Left renal cortex interstitium (tissue), 4 donors: Measurements from ENCODE around the gene CEP192. TPM values are rescaled to one million over a fixed set of nuclear protein-coding genes. Genes with fewer than 3 reads are reported as not detected.
A peak's percentile ranks its signal among the peaks of the same experiment; 100 is the strongest.
"Not testable (repeated sequence)": the region's sequence is repeated elsewhere in the genome, so short reads cannot be mapped to it uniquely, and the experiment has no call there.

Experiments
- DNase-seq, 4 donors: peaks; one replicate each; pipeline ENCODE4 v3.0.0-alpha.2; 2013; ENCODE audit warnings: low read depth in 4 of 4, low spot score in 2 of 4, missing footprints in 1 of 4
- polyA plus RNA-seq, 4 donors: library from polyadenylated mRNA; unstranded; fragments of 120-200 nt; gene quantifications; one replicate each; pipeline ENCODE4 v1.2.1, GENCODE V29; 2013; ENCODE audit not compliant: insufficient read length in 4 of 4

Gene CEP192
- polyA plus RNA-seq, 4 donors: 34.7 to 46.0 (median 39.3) TPM

- no peak for DNase-seq
Observed at GRCh38 chr18:13095466-13095865, 104.3 kb downstream of the CEP192 start.

GRCh38 chr18:13096232-13096631 lies 105.1 kb downstream of the CEP192 start:
- DNase-seq: no peak

- no peak for DNase-seq
Observed at GRCh38 chr18:13096719-13097118, 105.6 kb downstream of the CEP192 start.

- DNase-seq: not testable (repeated sequence)
Observed at GRCh38 chr18:13098104-13098503, 106.9 kb downstream of the CEP192 start.

- no peak for DNase-seq
Observed at GRCh38 chr18:13099113-13099512, 108.0 kb downstream of the CEP192 start.

- DNase-seq: no peak
Observed at GRCh38 chr18:13100942-13101658, 109.9 kb downstream of the CEP192 start.

- no peak for DNase-seq
Observed at GRCh38 chr18:13101659-13102197, 110.6 kb downstream of the CEP192 start.

- DNase-seq: no peak
Observed at GRCh38 chr18:13103366-13103765, 112.2 kb downstream of the CEP192 start.

DNA sequence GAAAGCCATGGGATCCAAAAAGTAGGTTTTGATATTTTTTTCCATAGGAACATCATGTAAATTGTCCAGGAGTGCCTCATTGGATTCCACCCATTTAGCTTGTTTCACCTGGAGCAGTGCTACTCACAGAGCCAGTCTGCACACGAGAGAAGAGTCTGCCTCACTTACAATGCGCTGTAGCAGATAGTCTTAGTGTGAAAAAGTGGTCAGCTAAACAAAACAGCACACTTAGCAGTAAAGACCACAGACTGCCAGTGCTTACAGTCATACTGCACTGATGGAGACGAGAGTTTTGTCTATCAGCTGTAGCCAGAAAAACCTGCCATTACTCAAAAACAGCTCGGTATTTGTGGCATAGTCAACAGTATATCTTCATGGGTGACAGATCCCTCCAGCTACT lies 113.9 kb downstream of the CEP192 start:
- no peak for DNase-seq

- no peak for DNase-seq
Observed at GRCh38 chr18:13107074-13107473, 115.9 kb downstream of the CEP192 start.

DNA sequence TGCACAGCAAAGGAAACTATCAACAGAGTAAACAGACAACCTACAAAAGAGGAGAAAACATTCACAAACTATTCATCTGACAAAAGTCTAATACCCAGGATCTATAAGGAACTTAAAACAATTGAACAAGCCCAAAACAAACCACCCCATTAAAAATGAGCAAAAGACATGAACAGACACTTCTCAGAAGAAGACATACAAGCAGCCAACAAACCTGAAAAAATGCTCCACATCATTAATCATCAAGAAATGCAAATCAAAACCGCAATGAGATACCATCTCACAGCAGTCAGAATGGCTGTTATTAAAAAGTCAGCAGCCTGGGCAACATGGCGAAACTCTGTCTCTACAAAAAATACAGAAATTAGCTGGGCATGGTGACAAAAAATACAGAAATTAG lies 117.2 kb downstream of the CEP192 start:
- DNase-seq: no peak

DNA sequence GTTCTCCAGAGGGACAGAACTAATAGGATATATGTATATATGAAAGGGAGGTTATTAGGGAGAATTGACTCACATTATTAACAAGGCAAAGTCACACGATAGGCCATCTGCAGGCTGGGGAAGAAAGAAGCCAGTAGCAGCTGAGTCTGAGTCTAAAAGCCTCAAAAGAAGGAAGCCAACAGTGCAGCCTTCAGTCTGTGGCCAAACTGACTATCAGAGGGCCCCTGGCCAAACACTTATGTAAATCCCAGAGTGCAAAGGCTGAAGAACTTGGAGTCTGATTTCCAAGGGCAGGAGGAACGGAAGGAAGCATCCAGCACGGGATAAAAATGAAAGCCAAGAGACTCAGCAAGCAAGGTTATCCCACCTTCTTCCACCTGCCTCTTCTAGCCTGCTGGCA lies 119.4 kb downstream of the CEP192 start:
- DNase-seq: no peak

GRCh38 chr18:13112982-13113381 lies 121.8 kb downstream of the CEP192 start:
- DNase-seq: peak in 2 of 4 donors; percentile 40 to 45

DNA sequence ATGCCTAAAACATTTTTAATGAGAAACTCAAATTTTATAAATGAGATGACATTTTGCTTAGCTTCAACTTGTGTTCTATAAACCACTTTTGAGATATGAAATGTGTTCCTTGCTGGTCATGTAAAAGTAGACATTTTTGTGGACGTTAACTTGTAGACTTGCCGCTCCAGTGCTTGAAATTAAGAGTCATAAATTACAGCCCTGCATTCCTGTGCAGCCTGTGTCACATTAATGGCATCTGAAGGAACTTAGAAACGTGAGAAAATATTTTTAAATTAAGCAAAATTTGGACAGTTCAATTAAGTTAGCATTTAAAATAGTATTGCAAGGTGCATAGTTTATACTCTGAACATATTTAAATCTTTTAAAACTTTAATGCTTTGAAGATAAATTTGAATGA lies 129.1 kb downstream of the CEP192 start:
- DNase-seq: no peak

GRCh38 chr18:13120983-13121441 lies 129.8 kb downstream of the CEP192 start:
- no peak for DNase-seq

DNA sequence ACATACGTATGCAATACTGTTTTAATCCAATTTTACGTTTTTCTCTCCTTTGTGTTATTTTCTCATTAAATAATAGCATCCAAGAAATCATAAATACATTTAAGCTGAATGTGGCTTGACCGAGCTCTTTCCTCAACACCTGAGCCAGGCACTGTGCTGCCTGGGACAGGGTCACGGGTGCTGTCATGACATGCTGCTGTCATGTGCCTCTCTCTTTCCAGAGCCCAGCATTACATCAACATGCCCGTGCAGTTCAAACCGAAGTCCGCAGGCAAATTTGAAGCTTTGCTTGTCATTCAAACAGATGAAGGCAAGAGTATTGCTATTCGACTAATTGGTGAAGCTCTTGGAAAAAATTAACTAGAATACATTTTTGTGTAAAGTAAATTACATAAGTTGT lies 133.2 kb downstream of the CEP192 start:
- DNase-seq: no peak

DNA sequence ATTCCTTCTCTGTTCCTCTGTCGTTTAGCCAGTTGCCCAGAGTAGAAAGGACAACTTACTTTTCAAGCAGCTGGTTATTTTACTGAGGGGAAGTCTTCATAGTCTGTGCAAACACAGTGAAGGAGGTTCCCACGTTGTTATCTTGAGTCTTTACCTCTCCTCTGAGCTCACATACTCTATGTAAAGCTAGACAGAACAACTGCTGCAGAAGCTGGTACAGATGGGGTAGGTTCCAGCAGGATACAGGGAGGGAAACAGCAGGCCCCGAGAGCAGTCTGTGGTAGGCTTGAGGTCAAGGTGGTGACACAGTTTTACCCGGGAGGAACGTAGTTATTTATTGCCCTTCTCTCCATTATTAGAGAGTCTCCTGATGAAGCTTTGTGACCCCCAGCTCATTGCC lies 134.0 kb downstream of the CEP192 start:
- DNase-seq: no peak

- no peak for DNase-seq
Observed at GRCh38 chr18:13126966-13127598, 135.9 kb downstream of the CEP192 start.

DNA sequence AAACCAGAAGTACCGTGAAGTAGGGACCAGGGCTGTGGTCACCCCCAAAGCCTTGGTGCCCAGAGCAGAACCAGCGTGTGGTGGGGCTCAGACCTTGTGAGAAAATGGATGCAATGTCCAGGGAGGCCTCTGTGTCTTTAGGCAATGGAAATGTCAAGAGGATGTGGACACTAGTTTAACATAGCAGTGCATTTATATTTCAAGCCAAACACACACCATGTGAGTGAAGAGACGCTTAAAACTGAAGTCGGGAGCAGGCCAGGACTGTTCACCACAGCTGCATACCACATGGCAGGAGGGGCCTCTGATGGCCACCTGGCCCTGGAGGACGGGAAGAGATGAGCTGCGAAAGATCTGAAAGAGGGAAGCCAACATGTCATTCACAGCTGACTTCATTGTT lies 140.1 kb downstream of the CEP192 start:
- DNase-seq: no peak

- DNase-seq: no peak
Observed at GRCh38 chr18:13134551-13135401, 143.6 kb downstream of the CEP192 start.
